Frontal cortex (tissue), 4 donors: ENCODE results near the gene TAP2. TPM values are rescaled to one million over a fixed set of nuclear protein-coding genes. Genes with fewer than 3 reads are reported as not detected.
A peak's percentile ranks its signal among the peaks of the same experiment; 100 is the strongest.
"Not testable (repeated sequence)": the region's sequence is repeated elsewhere in the genome, so short reads cannot be mapped to it uniquely, and the experiment has no call there.

Experiments used
- DNase-seq, 2 donors: peaks; one replicate each; pipeline ENCODE4 v3.0.0; 2012; ENCODE audit warnings: low spot score in 2 of 2
- FAIRE-seq: peaks from 2 replicates; lab custom pipeline; 2012; peaks lifted over from hg19 to GRCh38; lab: Jason Lieb, UNC
- total RNA-seq: library from RNA; depleted of rRNA; stranded (reverse); fragments of >200 nt; gene quantifications from one replicate; pipeline ENCODE4 v1.2.3, GENCODE V29; 2014
- donor health status: control.
- donor health status: control.
- donor health status: control.

The TAP2 gene
- total RNA-seq, 1 donor from 2014 or later, result 2.4 TPM

GRCh38 chr6:32839356-32839755, 817 bp upstream of the TAP2 start:
- FAIRE-seq, result no peak
- DNase-seq, result no peak

GRCh38 chr6:32837651-32838113, 857 bp downstream of the TAP2 start:
- FAIRE-seq, result no peak
- no peak for DNase-seq

GRCh38 chr6:32836873-32837272, 1.7 kb downstream of the TAP2 start:
- FAIRE-seq (no peak), DNase-seq (no peak)

GRCh38 chr6:32835167-32835893, 3.2 kb downstream of the TAP2 start:
- FAIRE-seq (no peak), DNase-seq (no peak)

- DNase-seq, result no peak
- FAIRE-seq, result no peak
Measured at GRCh38 chr6:32833664-32834063, 4.9 kb downstream of the TAP2 start.

GRCh38 chr6:32832535-32832934, 6.0 kb downstream of the TAP2 start:
- FAIRE-seq (no peak), DNase-seq (no peak)

GRCh38 chr6:32830936-32831335, 7.6 kb downstream of the TAP2 start:
- FAIRE-seq (no peak), DNase-seq (no peak)

GRCh38 chr6:32830017-32830416, 8.5 kb downstream of the TAP2 start:
- no peak for DNase-seq
- FAIRE-seq, result no peak

GRCh38 chr6:32829495-32829894, 9.0 kb downstream of the TAP2 start:
- FAIRE-seq, result no peak

GRCh38 chr6:32827025-32827424, 11.5 kb downstream of the TAP2 start:
- no peak for FAIRE-seq

More at GRCh38 chr6:32829495-32829894, 9.0 kb downstream of the TAP2 start:
- no peak for DNase-seq

GRCh38 chr6:32825966-32826365, 12.6 kb downstream of the TAP2 start:
- DNase-seq (peak in 1 of 2 donors; percentile 45), FAIRE-seq (no peak)

More at GRCh38 chr6:32827025-32827424, 11.5 kb downstream of the TAP2 start:
- no peak for DNase-seq

GRCh38 chr6:32819729-32820128, 18.8 kb downstream of the TAP2 start:
- FAIRE-seq (no peak), DNase-seq (no peak)

- DNase-seq (no peak), FAIRE-seq (no peak)
Measured at GRCh38 chr6:32818867-32819266, 19.7 kb downstream of the TAP2 start.

GRCh38 chr6:32816746-32817204, 21.8 kb downstream of the TAP2 start, which contains the start of gene HLA-DOB:
HLA-DOB (minus strand) TSS chr6:32817002; CDS start chr6:32816951, 51 bp downstream.
- DNase-seq (peak in 1 of 2 donors; percentile 43), FAIRE-seq (no peak)

GRCh38 chr6:32815996-32816395, 22.5 kb downstream of the TAP2 start:
- FAIRE-seq (no peak), DNase-seq (no peak)

GRCh38 chr6:32815115-32815514, 23.4 kb downstream of the TAP2 start:
- FAIRE-seq (no peak), DNase-seq (no peak)

- FAIRE-seq, result no peak
Measured at GRCh38 chr6:32814145-32814544, 24.4 kb downstream of the TAP2 start.

GRCh38 chr6:32809171-32809570, 29.4 kb downstream of the TAP2 start:
- FAIRE-seq, result no peak
- DNase-seq, result no peak

More at GRCh38 chr6:32814145-32814544, 24.4 kb downstream of the TAP2 start:
- DNase-seq, result no peak

GRCh38 chr6:32807020-32807580, 31.4 kb downstream of the TAP2 start:
- DNase-seq (no peak), FAIRE-seq (no peak)

- not testable (repeated sequence) for DNase-seq, FAIRE-seq
Measured at GRCh38 chr6:32805404-32805803, 33.1 kb downstream of the TAP2 start.

- DNase-seq (no peak), FAIRE-seq (no peak)
Measured at GRCh38 chr6:32803416-32803815, 35.1 kb downstream of the TAP2 start.
